HG02970 (cell line): ENCODE data around the gene PLK5.
"Not testable (repeated sequence)": the region's sequence is repeated elsewhere in the genome, so short reads cannot be mapped to it uniquely, and the experiment has no call there.

Source experiments
- ATAC-seq: cut with Tn5 transposase; IDR thresholded peaks from one replicate; pipeline ENCODE4 v1.9.1; 2021; ENCODE audit warnings: mild to moderate bottlenecking, moderate library complexity, moderate number of reproducible peaks; ENCODE audit not compliant: unreplicated experiment, low FRiP score

Gene PLK5

GRCh38 chr19:1524287-1524971 is 552 bp downstream of the PLK5 start:
- no peak for ATAC-seq

GRCh38 chr19:1524972-1525325 is 1.1 kb downstream of the PLK5 start:
- no peak for ATAC-seq

GRCh38 chr19:1525343-1525742 is 1.5 kb downstream of the PLK5 start:
- no peak for ATAC-seq

GRCh38 chr19:1526066-1526778 is 2.3 kb downstream of the PLK5 start:
- no peak for ATAC-seq

GRCh38 chr19:1526979-1527649 is 3.2 kb downstream of the PLK5 start:
- ATAC-seq, result no peak

- no peak for ATAC-seq
Observed at GRCh38 chr19:1527650-1528309, 3.9 kb downstream of the PLK5 start.

- ATAC-seq, result no peak
Observed at GRCh38 chr19:1528596-1529429, 4.9 kb downstream of the PLK5 start.

GRCh38 chr19:1529430-1529816 is 5.5 kb downstream of the PLK5 start:
- ATAC-seq, result no peak

- ATAC-seq, result not testable (repeated sequence)
Observed at GRCh38 chr19:1530856-1531255, 7.0 kb downstream of the PLK5 start.

- ATAC-seq, result no peak
Observed at GRCh38 chr19:1531587-1531986, 7.7 kb downstream of the PLK5 start.

GRCh38 chr19:1532003-1532402 is 8.1 kb downstream of the PLK5 start:
- ATAC-seq, result no peak

GRCh38 chr19:1533510-1534150 is 9.8 kb downstream of the PLK5 start:
- no peak for ATAC-seq

- no peak for ATAC-seq
Observed at GRCh38 chr19:1534972-1535371, 11.1 kb downstream of the PLK5 start.

- ATAC-seq, result not testable (repeated sequence)
Observed at GRCh38 chr19:1535699-1536098, 11.8 kb downstream of the PLK5 start.

- ATAC-seq, result no peak
Observed at GRCh38 chr19:1538978-1539377, 15.1 kb downstream of the PLK5 start.

GRCh38 chr19:1539749-1540148 is 15.9 kb downstream of the PLK5 start:
- ATAC-seq, result not testable (repeated sequence)

GRCh38 chr19:1540365-1540925 is 16.6 kb downstream of the PLK5 start:
- no peak for ATAC-seq

- no peak for ATAC-seq
Observed at GRCh38 chr19:1549332-1549945, 25.6 kb downstream of the PLK5 start.
